Lung (tissue), 12 donors: Measurements from ENCODE around the gene HHLA2. TPM values are rescaled to one million over a fixed set of nuclear protein-coding genes. Genes with fewer than 3 reads are reported as not detected.

ENCODE experiments used
- ATAC-seq: fragments of 200-7000 bp; cut with Tn5 transposase; one replicate; pipeline ENCODE4 v1.9.1; 2020; ENCODE audit warnings: moderate number of reproducible peaks; ENCODE audit not compliant: insufficient read depth, low FRiP score
- DNase-seq, 3 donors: peaks; one replicate each; pipeline ENCODE4 v3.0.0-alpha.2; 2013 to 2017
- H3K27ac ChIP-seq, 2 donors: one replicate each; pipeline ENCODE4 v1.5.1; 2013; ENCODE audit warnings: mild to moderate bottlenecking in 2 of 2, moderate library complexity in 2 of 2, control low read depth in 1 of 2, inconsistent platforms in 1 of 2, low read depth in 1 of 2, low read length in 1 of 2
- H3K27me3 ChIP-seq, 3 donors: one replicate each; pipeline ENCODE4 v1.5.1; 2013; ENCODE audit warnings: low read length in 2 of 3; ENCODE audit not compliant: control insufficient read depth in 3 of 3, insufficient read depth in 3 of 3
- H3K36me3 ChIP-seq, 4 donors: one replicate each; pipeline ENCODE4 v1.5.1; 2013; ENCODE audit warnings: low read length in 4 of 4, mild to moderate bottlenecking in 1 of 4, moderate library complexity in 1 of 4; ENCODE audit not compliant: control insufficient read depth in 4 of 4, insufficient read depth in 4 of 4
- H3K4me1 ChIP-seq, 5 donors: one replicate each; pipeline ENCODE4 v1.5.1; 2013; ENCODE audit warnings: low read length in 5 of 5, mild to moderate bottlenecking in 2 of 5, moderate library complexity in 1 of 5; ENCODE audit not compliant: control insufficient read depth in 5 of 5, insufficient read depth in 5 of 5
- H3K4me3 ChIP-seq: one replicate; pipeline ENCODE4 v1.5.1; 2013; ENCODE audit warnings: mild to moderate bottlenecking, control low read depth, moderate library complexity
- H3K9ac ChIP-seq, 2 donors: one replicate each; pipeline ENCODE4 v1.5.1; 2013; ENCODE audit warnings: low read length in 2 of 2, control low read depth in 1 of 2; ENCODE audit not compliant: insufficient read depth in 1 of 2
- H3K9me3 ChIP-seq, 4 donors: one replicate each; pipeline ENCODE4 v1.5.1; 2013; ENCODE audit warnings: low read length in 3 of 4, mild to moderate bottlenecking in 1 of 4, moderate library complexity in 1 of 4; ENCODE audit not compliant: control insufficient read depth in 4 of 4, insufficient read depth in 3 of 4
- CTCF ChIP-seq: IDR thresholded peaks from 2 replicates; pipeline ENCODE4 v1.5.1; 2012; ENCODE audit warnings: mild to moderate bottlenecking; ENCODE audit errors: control extremely low read depth, extremely low read depth
- WGBS, 2 donors: extraction: QIAGEN DNeasy Blood & Tissue Kit; methylation state at CpG; one replicate each; pipeline ENCODE4 v1.1.7; 2013; 5-methylcytosine and 5-hydroxymethylcytosine counted together
- polyA plus RNA-seq, 2 donors: library from polyadenylated mRNA; stranded (reverse); fragments of 200-250 nt; gene quantifications; one replicate each; pipeline ENCODE4 v1.2.1, GENCODE V29; 2013
- total RNA-seq, 2 donors: library from RNA; depleted of rRNA in 1 of 2; stranded (reverse); fragments of >200 nt in 1 of 2; gene quantifications; one replicate each; pipeline ENCODE4 v1.2.1, GENCODE V29; 2014 to 2021
- donor health status: control.
- donor health status: control.
- donor health status: Bipolar disorder and iron deficiency.
- donor health status: healthy.
- donor health status: DM: yes; HTN: yes; CAD: no.

Gene HHLA2
- total and polyA plus RNA-seq, 4 donors = 1.8 to 20.2 (median 3.5) TPM

DNA sequence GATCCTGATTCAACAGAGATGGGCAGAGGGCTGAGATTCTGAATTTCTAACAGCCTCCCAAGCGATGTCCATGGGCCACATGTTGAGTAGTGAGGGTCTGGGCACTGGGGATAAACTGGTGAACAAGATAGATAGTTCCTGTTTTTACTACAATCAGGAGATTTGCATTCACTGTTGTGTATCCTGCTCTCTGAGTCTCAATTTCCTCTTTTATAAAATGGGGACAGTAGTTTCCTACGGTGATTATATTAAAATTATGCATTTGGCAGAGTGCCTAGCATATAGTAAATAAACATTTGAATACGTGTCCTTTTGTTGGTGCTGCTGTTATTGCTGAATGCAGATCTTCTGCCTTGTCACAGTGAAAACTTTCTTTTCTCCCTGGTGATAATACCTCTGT lies 111.5 kb downstream of the HHLA2 start:
- Histone ChIP-seq H3K36me3 (no peaks in the 10 kb centered on the region), H3K9me3 (no peaks in the 10 kb centered on the region), H3K4me1 (peaks cover 0 to 7% (median 0%) of the 10 kb centered on the region in 5 donors), H3K9ac (no peak overlapping the region), H3K27ac (no peak overlapping the region), H3K27me3 (peaks cover 0 to 9% (median 0%) of the 10 kb centered on the region in 3 donors), H3K4me3 (no peak overlapping the region)
- DNase-seq = peak in 2 of 3 donors; percentile 49 to 68
- 20 to 38% methylated on average over 3 of the region's 3 CpGs for WGBS, 2 donors
- no peak for TF ChIP-seq CTCF
- ATAC-seq = no peak

GRCh38 chr3:108408883-108409799 lies 112.8 kb downstream of the HHLA2 start:
- Histone ChIP-seq H3K4me1 (peaks cover 0 to 4% (median 0%) of the 10 kb centered on the region in 5 donors), H3K27ac (peak overlapping the region in 1 of 2 donors; percentile 74), H3K36me3 (no peaks in the 10 kb centered on the region), H3K4me3 (no peak overlapping the region), H3K9ac (no peak overlapping the region), H3K27me3 (peaks cover 0 to 9% (median 0%) of the 10 kb centered on the region in 3 donors), H3K9me3 (no peaks in the 10 kb centered on the region)
- WGBS, 2 donors = 76 to 89% methylated on average over 7 of the region's 7 CpGs
- DNase-seq (no peak), ATAC-seq (peak; percentile 63)
- TF ChIP-seq CTCF = no peak

DNA sequence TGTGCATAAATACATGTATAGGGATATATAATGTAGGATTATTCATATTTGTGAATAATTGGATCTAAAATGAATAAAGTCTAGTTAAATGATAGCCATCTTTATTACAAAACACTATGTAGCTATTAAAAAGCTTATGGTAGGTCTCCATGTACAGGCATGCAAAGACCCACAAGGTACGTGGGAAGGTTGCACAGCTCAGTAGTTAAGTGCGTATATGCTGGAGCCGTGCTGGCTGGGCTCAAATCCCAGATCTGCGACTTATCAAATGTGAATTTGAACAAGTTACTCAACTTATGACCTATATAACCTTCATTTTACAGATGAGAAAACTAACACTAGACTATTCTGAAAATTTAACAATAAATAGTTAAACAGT lies 113.4 kb downstream of the HHLA2 start:
- Histone ChIP-seq H3K36me3 (no peaks in the 10 kb centered on the region), H3K4me1 (no peaks in the 10 kb centered on the region), H3K27me3 (peaks cover 0 to 9% (median 0%) of the 10 kb centered on the region in 3 donors), H3K4me3 (no peak overlapping the region), H3K9me3 (no peaks in the 10 kb centered on the region), H3K9ac (no peak overlapping the region), H3K27ac (no peak overlapping the region)
- WGBS, 2 donors = 71 to 90% methylated on average over 4 of the region's 4 CpGs
- TF ChIP-seq CTCF = no peak
- ATAC-seq (no peak), DNase-seq (no peak)
